T-helper 1 cell treated with Interleukin-12 subunit alpha and Interleukin-12 subunit beta and Interleukin-4 antibody, amounts not matched to agents 30 μg/mL and 1 μg/mL, for 36 hours (primary cell): Measurements from ENCODE around the gene TBC1D9.

Experiments used
- H3K27ac Mint-ChIP-seq: one replicate; pipeline ENCODE4 v1.8.0; 2021; ENCODE audit warnings: mild to moderate bottlenecking, mixed read lengths
- H3K27me3 Mint-ChIP-seq: one replicate; pipeline ENCODE4 v1.8.0; 2021; ENCODE audit warnings: low read depth, mixed read lengths
- H3K36me3 Mint-ChIP-seq: one replicate; pipeline ENCODE4 v1.8.0; 2021; ENCODE audit warnings: low read depth, mixed read lengths
- H3K4me1 Mint-ChIP-seq: one replicate; pipeline ENCODE4 v1.8.0; 2021; ENCODE audit warnings: low read depth, mixed read lengths
- H3K4me3 Mint-ChIP-seq: one replicate; pipeline ENCODE4 v1.8.0; 2021; ENCODE audit warnings: mild to moderate bottlenecking, moderate library complexity, mixed read lengths
- H3K9me3 Mint-ChIP-seq: one replicate; pipeline ENCODE4 v1.8.0; 2021; ENCODE audit warnings: mixed read lengths

TBC1D9 gene

GRCh38 chr4:140742838-140743193 is 13.4 kb downstream of the TBC1D9 start:
- Mint-ChIP-seq H3K4me3 (no peak overlapping the region), H3K27ac (no peak overlapping the region), H3K27me3 (peaks cover 15% of the 10 kb centered on the region), H3K9me3 (no peaks in the 10 kb centered on the region), H3K4me1 (peaks cover 5% of the 10 kb centered on the region), H3K36me3 (no peaks in the 10 kb centered on the region)

- H3K4me1 Mint-ChIP-seq, result peaks cover 5% of the 10 kb centered on the region
These were observed 15.1 kb downstream of the TBC1D9 start for GRCh38 chr4:140740906-140741670.

GRCh38 chr4:140740422-140740821 is 15.8 kb downstream of the TBC1D9 start:
- H3K27me3 Mint-ChIP-seq, result peaks cover 15% of the 10 kb centered on the region
- H3K27ac Mint-ChIP-seq, result no peak overlapping the region
- H3K4me3 Mint-ChIP-seq, result no peak overlapping the region
- peaks cover 5% of the 10 kb centered on the region for H3K4me1 Mint-ChIP-seq
- H3K9me3 Mint-ChIP-seq, result no peaks in the 10 kb centered on the region
- no peaks in the 10 kb centered on the region for H3K36me3 Mint-ChIP-seq

More at GRCh38 chr4:140740906-140741670, 15.1 kb downstream of the TBC1D9 start:
- no peaks in the 10 kb centered on the region for H3K9me3 Mint-ChIP-seq
- no peak overlapping the region for H3K4me3 Mint-ChIP-seq
- H3K27ac Mint-ChIP-seq, result no peak overlapping the region
- peaks cover 15% of the 10 kb centered on the region for H3K27me3 Mint-ChIP-seq
- H3K36me3 Mint-ChIP-seq, result no peaks in the 10 kb centered on the region

- peaks cover 5% of the 10 kb centered on the region for H3K4me1 Mint-ChIP-seq
These were observed 16.2 kb downstream of the TBC1D9 start for GRCh38 chr4:140739971-140740370.

GRCh38 chr4:140738139-140738538 is 18.0 kb downstream of the TBC1D9 start:
- Mint-ChIP-seq H3K27ac (no peak overlapping the region), H3K4me1 (peaks cover 4% of the 10 kb centered on the region), H3K9me3 (no peaks in the 10 kb centered on the region), H3K36me3 (no peaks in the 10 kb centered on the region), H3K4me3 (no peak overlapping the region), H3K27me3 (peaks cover 11% of the 10 kb centered on the region)

More at GRCh38 chr4:140739971-140740370, 16.2 kb downstream of the TBC1D9 start:
- H3K36me3 Mint-ChIP-seq, result no peaks in the 10 kb centered on the region
- H3K27ac Mint-ChIP-seq, result no peak overlapping the region
- no peak overlapping the region for H3K4me3 Mint-ChIP-seq
- H3K27me3 Mint-ChIP-seq, result peaks cover 14% of the 10 kb centered on the region
- H3K9me3 Mint-ChIP-seq, result no peaks in the 10 kb centered on the region

GRCh38 chr4:140736669-140737343 is 19.4 kb downstream of the TBC1D9 start:
- no peaks in the 10 kb centered on the region for H3K9me3 Mint-ChIP-seq
- H3K4me1 Mint-ChIP-seq, result no peaks in the 10 kb centered on the region
- H3K4me3 Mint-ChIP-seq, result no peak overlapping the region
- peaks cover 11% of the 10 kb centered on the region for H3K27me3 Mint-ChIP-seq
- H3K27ac Mint-ChIP-seq, result no peak overlapping the region
- no peaks in the 10 kb centered on the region for H3K36me3 Mint-ChIP-seq

GRCh38 chr4:140735779-140736391 is 20.3 kb downstream of the TBC1D9 start:
- H3K4me1 Mint-ChIP-seq, result no peaks in the 10 kb centered on the region
- H3K27me3 Mint-ChIP-seq, result peaks cover 9% of the 10 kb centered on the region
- H3K4me3 Mint-ChIP-seq, result no peak overlapping the region
- no peaks in the 10 kb centered on the region for H3K9me3 Mint-ChIP-seq
- no peak overlapping the region for H3K27ac Mint-ChIP-seq
- H3K36me3 Mint-ChIP-seq, result no peaks in the 10 kb centered on the region

- Mint-ChIP-seq H3K27me3 (peaks cover 4% of the 10 kb centered on the region), H3K4me3 (no peak overlapping the region), H3K36me3 (no peaks in the 10 kb centered on the region), H3K9me3 (no peaks in the 10 kb centered on the region), H3K4me1 (no peaks in the 10 kb centered on the region), H3K27ac (no peak overlapping the region)
These were observed 20.9 kb downstream of the TBC1D9 start for GRCh38 chr4:140735317-140735716.

GRCh38 chr4:140732780-140733179 is 23.4 kb downstream of the TBC1D9 start:
- Mint-ChIP-seq H3K4me1 (no peaks in the 10 kb centered on the region), H3K27ac (no peak overlapping the region), H3K4me3 (no peak overlapping the region), H3K27me3 (no peaks in the 10 kb centered on the region), H3K36me3 (no peaks in the 10 kb centered on the region), H3K9me3 (no peaks in the 10 kb centered on the region)

GRCh38 chr4:140729344-140730049 is 26.7 kb downstream of the TBC1D9 start:
- Mint-ChIP-seq H3K9me3 (no peaks in the 10 kb centered on the region), H3K27me3 (no peaks in the 10 kb centered on the region), H3K36me3 (no peaks in the 10 kb centered on the region), H3K27ac (no peak overlapping the region), H3K4me3 (no peak overlapping the region), H3K4me1 (no peaks in the 10 kb centered on the region)

GRCh38 chr4:140726776-140727500 is 29.2 kb downstream of the TBC1D9 start:
- H3K27me3 Mint-ChIP-seq, result no peaks in the 10 kb centered on the region
- H3K27ac Mint-ChIP-seq, result no peak overlapping the region
- no peaks in the 10 kb centered on the region for H3K36me3 Mint-ChIP-seq
- H3K9me3 Mint-ChIP-seq, result no peaks in the 10 kb centered on the region
- no peaks in the 10 kb centered on the region for H3K4me1 Mint-ChIP-seq
- no peak overlapping the region for H3K4me3 Mint-ChIP-seq

- Mint-ChIP-seq H3K9me3 (no peaks in the 10 kb centered on the region), H3K4me3 (no peak overlapping the region), H3K27me3 (no peaks in the 10 kb centered on the region), H3K27ac (no peak overlapping the region), H3K36me3 (no peaks in the 10 kb centered on the region), H3K4me1 (peaks cover 3% of the 10 kb centered on the region)
These were observed 30.6 kb downstream of the TBC1D9 start for GRCh38 chr4:140725556-140725955.

- Mint-ChIP-seq H3K27me3 (no peaks in the 10 kb centered on the region), H3K27ac (no peak overlapping the region), H3K4me1 (peaks cover 3% of the 10 kb centered on the region), H3K4me3 (no peak overlapping the region), H3K36me3 (no peaks in the 10 kb centered on the region), H3K9me3 (no peaks in the 10 kb centered on the region)
These were observed 31.4 kb downstream of the TBC1D9 start for GRCh38 chr4:140724760-140725159.
